GM21528 (cell line): ENCODE data around the gene BCL10.
"Not testable (repeated sequence)": the region's sequence is repeated elsewhere in the genome, so short reads cannot be mapped to it uniquely, and the experiment has no call there.

Experiments
- ATAC-seq: cut with Tn5 transposase; IDR thresholded peaks from one replicate; pipeline ENCODE4 v1.9.1; 2021; ENCODE audit warnings: mild to moderate bottlenecking, moderate library complexity; ENCODE audit not compliant: unreplicated experiment, low FRiP score

Gene BCL10

GRCh38 chr1:85268801-85269585, 7.4 kb downstream of the BCL10 start:
- no peak for ATAC-seq

GRCh38 chr1:85267313-85267712, 9.1 kb downstream of the BCL10 start:
- no peak for ATAC-seq

DNA sequence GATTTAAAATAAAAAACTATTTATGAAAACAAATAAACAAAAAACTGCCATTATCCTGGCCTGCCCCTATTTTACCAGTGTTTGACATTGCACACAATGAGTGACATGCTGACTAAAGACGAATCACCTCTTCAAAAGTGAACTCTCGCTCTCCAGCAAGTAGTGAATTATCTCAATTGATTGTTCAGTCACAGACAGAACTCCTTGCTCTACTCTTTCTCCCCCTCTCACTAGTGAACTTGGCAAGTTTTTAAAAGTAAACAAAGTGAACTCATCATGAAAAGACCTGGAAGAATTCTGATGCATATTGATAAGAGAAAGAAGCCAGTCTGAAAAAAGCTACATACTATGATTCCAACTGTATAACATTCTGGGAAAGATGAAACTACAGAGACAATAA, 12.3 kb downstream of the BCL10 start:
- ATAC-seq: no peak

DNA sequence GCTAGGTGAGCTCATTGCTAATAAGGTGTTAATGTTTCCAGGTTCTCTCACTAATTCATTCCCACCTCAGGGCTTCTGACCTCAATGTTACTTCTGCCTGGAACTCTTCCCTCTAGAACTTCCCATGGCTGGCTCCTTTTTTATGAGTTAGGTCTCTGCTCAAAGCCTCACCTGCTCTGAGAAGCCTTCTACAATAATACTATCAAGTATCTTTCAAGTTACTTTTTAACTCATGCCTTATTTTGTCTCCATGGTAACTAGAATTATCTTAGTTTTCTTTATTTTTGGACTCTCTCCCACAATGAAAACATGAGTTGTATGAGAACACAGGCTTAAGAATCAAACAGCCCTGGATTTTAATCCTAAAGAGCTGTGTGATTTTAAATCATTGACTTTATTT, 13.4 kb downstream of the BCL10 start:
- no peak for ATAC-seq

DNA sequence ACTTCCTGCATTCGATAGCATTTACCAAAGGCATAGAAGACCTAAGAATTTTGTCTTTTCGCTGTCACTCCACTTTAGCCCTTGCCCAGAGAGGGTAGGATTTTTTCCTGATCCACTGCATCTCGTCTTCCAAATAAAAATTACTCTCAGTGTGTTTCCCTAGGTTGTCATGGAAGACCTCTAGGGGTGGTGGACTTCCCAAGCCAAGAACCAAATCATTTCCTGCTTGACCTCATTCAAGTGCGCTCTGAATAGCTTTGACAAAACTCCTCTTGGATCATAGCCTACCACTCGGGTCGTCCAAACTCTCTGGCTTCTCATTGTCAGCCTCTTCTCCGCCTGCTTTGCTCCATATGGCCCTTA, 16.5 kb downstream of the BCL10 start:
- no peak for ATAC-seq

DNA sequence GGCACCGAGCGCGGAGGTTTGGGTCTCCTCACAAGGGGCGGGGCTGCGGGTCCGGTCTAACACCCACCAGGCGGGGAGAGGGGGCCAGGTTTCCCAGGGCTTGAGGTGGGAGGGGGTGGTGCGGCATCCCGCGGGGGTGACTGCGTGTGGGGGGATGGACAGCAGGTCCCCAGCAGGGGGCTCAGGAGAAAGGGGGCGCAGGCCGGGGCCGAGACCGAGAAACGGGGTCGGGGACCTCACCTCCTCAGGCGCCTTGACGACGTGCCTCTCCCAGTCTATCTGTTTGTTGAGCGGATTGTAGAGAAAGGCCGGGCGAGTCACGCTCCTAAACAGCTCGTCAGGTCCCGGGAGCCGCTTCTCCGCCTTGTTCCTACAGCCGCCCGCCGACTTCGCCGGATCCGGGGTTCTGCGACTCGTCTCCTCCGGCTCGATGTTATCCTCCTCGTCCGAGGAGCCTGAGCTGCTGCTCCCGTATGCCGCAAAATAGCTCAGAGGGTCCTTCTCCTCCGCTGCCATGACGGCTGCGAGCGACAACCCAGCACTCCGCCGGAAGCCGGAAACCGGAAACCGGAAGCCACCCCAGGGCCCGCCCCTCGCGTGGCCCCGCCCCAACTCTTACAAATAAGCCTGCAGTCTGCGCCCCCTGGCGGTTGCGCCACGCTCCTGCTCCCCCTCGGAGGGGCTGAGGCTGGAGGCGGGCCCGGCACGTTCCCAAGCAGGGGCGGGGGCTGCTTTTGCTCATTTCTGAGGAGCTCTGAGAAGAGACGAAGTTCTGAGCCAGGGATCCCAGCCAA, 17.1 kb downstream of the BCL10 start, which contains the start of gene C1orf52:
TSS of gene C1orf52 (minus strand) at position 545 of the 794 bp plus-strand sequence. CDS start at position 516, 29 bp downstream.
- ATAC-seq: peak; percentile 98

GRCh38 chr1:85258536-85259117, 17.8 kb downstream of the BCL10 start:
- ATAC-seq: no peak

GRCh38 chr1:85249042-85249441, 27.4 kb downstream of the BCL10 start:
- not testable (repeated sequence) for ATAC-seq

GRCh38 chr1:85245891-85246290, 30.5 kb downstream of the BCL10 start:
- ATAC-seq: no peak

- no peak for ATAC-seq
Measured at GRCh38 chr1:85245456-85245855, 31.0 kb downstream of the BCL10 start.

DNA sequence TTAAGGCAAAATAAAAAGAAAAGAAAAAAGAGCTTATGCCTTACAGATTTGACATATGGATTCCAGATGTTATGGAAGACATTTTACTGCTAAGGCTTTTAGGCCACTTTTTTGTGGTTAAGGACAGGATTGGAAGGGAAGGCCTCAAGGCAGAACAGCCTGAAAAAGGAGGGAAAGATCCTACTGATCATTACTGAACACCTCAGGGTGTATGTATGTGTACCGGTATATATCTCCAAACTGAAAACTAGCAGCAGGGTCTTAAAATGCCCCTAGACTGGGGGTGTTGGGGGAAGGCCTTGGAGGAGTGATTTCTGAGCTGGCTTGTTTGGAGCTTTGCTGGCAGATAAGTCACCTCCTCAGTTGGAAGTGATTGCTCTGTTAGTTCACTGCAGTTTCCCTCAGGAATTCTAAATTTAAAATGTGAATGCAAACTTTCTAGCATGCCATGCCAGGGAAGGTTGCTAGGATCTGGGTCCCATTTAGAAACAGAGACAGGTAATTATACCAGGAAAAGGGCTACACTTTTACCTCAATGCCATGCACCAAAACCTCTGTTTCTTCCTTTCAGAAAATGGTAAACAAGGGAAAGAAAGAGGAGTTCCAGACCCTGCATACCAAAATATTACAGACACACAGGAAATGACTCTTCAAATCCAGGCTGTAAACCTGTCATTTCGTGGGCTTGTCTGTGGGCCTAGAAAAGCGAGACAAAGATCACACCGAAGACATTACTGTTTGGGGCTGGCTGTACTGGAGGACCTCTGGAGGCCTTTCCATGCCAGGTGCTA, 32.0 kb downstream of the BCL10 start:
- no peak for ATAC-seq

GRCh38 chr1:85243372-85243771, 33.1 kb downstream of the BCL10 start:
- no peak for ATAC-seq

GRCh38 chr1:85240643-85241042, 35.8 kb downstream of the BCL10 start:
- ATAC-seq: no peak

DNA sequence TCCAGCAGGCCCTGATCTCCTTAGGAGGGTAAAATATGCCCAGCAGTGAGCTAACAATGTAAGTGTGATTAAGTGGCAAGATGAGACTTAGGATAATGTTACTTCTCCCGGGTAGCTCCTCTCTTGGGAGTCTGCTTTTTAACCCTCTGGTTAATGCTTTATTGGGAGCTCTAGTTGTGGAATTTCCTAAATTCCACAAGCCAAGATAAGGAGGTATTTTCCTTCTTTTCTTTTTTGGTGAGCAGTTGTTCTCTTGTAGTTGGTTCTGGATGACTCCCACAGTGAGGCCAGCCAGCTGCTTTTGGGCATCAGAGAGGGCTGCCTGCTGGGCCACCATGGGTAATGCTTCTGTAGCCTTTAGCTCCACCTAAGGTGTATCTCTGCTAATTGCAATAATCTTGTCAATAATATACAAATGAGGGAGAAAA, 36.2 kb downstream of the BCL10 start:
- no peak for ATAC-seq

DNA sequence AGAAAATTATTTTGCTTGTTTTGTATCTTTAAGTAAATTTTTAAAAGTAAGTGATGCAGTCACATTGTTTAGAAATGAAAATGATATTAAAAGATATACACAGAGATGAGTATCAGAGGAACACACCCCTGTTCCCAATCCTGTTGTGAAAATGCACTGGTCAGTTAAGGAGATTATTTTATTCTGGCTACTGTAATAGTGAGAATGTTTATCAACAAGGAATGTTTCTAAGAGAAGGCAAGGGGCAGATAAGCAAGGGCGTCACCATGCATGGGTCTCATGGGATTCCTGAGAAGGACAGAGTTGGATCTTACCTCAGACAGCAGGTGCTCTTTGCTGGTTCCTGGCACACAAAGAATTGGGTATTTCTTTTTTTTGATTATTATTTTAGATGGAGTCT, 38.8 kb downstream of the BCL10 start:
- ATAC-seq: no peak

DNA sequence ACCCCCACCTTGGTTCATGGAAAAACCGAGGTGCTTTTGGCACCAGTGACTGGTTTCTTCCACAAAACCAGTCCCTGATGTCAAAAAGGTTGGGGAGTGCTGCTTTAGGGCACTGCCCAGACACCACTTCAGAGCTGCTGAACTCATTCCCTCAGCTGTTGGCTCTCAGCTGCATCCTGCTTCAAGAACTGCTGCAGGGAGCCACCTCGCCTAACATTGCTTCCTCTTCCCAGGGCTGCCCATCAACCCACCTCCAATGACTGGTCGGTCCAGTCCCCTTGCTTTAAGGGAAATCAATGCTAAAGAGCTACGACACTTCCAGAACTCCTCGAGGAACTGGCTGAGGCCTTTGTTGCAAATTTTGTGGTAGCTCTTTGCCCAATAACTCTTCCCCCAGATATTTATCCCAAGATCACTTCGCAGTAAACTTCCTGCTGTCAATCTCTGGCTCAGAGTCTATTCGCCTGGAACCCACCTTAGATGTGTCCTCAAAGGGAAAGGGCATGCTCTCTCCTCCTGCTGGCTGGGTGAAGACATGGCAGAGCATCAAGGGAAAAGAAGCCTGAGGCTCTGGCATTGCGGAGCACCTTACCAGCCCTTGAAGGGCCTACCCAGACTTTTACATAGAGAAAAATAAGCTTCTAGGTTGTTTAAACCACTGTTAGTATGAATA, 46.0 kb downstream of the BCL10 start:
- no peak for ATAC-seq

GRCh38 chr1:85229574-85230097, 46.8 kb downstream of the BCL10 start:
- ATAC-seq: no peak

DNA sequence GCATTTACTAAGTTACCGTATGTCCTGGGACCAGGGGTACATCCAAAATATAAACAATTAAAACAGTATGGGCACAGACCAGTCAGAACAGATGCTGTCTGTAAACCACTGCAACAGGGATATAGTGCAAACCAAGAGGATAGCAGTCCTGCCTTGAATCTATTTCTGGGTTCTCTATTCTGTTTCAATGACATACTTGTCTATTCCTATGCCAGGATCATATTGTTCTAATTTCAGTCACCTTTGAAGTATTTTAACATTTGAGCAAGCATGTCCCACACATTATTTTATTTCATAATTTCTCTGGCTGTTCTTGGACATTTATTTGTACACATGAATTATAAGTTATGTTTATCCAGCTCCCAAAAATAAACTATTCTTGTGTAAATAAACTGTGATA, 47.5 kb downstream of the BCL10 start:
- no peak for ATAC-seq

GRCh38 chr1:85225624-85226380, 50.6 kb downstream of the BCL10 start:
- ATAC-seq: no peak
